CD8-positive, alpha-beta memory T cell (primary cell): Measurements from ENCODE around the gene VTI1A. TPM values are rescaled to one million over a fixed set of nuclear protein-coding genes. Genes with fewer than 3 reads are reported as not detected.

ENCODE experiments used
- polyA plus RNA-seq: library from polyadenylated mRNA; unstranded; fragments of 300-500 nt; fragmentation: Illumina TruSeq; gene quantifications from one replicate; pipeline ENCODE4 v1.2.3, GENCODE V29; 2021
- total RNA-seq, 2 experiments: library from RNA; stranded (reverse); gene quantifications; one replicate each; pipeline ENCODE4 v1.2.3, GENCODE V29; 2021

The VTI1A gene
- total and polyA plus RNA-seq, 3 experiments from 2014 or later = 28.1 to 40.1 (median 38.2) TPM

Other genes with a start within 250 kb of the VTI1A start
- gene TECTB, start 163.8 kb upstream of the VTI1A start, total RNA-seq = not detected
- gene TECTB, start 163.8 kb upstream of the VTI1A start, polyA plus RNA-seq = not detected
- 10 to 100 TPM; 53.3 to 53.7 TPM for gene ACSL5, start 73.1 kb upstream of the VTI1A start, total RNA-seq
- 85.5 TPM for gene ACSL5, start 73.1 kb upstream of the VTI1A start, polyA plus RNA-seq
- 10 to 100 TPM; 49.3 to 56.4 TPM for gene ZDHHC6, start 301 bp upstream of the VTI1A start, total RNA-seq
- 48.3 TPM for gene ZDHHC6, start 301 bp upstream of the VTI1A start, polyA plus RNA-seq